ENCODE data around the gene KCTD16. TPM values are rescaled to one million over a fixed set of nuclear protein-coding genes. Genes with fewer than 3 reads are reported as not detected.
A peak's percentile ranks its signal among the peaks of the same experiment; 100 is the strongest.

Gene KCTD16
- total RNA-seq, 1 donor from 2014 or later = 5.6 TPM

GRCh38 chr5:144139586-144139985, 31.1 kb upstream of the KCTD16 start:
- no peak overlapping the region for H3K27ac Mint-ChIP-seq (ENCODE audit: unreplicated experiment)
- H3K27me3 Mint-ChIP-seq (ENCODE audit: low read depth, unreplicated experiment) = peaks cover 4% of the 10 kb centered on the region
- no peak overlapping the region for H3K4me3 ChIP-seq (ENCODE audit: insufficient read depth, low read depth, low read length)
- no peak overlapping the region for H3K9ac ChIP-seq (ENCODE audit: low read length)
- H2AFZ ChIP-seq (ENCODE audit: low read depth, low read length) = no peak overlapping the region
- H3K27ac ChIP-seq (ENCODE audit: low read depth, low read length) = no peak overlapping the region
- H3K4me3 Mint-ChIP-seq (ENCODE audit: unreplicated experiment) = no peak overlapping the region
- no peak for FAIRE-seq
- no peaks in the 10 kb centered on the region for H3K9me3 Mint-ChIP-seq (ENCODE audit: unreplicated experiment)
- H3K27me3 ChIP-seq (ENCODE audit: insufficient read depth, low read length) = no peaks in the 10 kb centered on the region
- H3K4me2 ChIP-seq (ENCODE audit: low read length) = no peak overlapping the region
- H3K4me1 Mint-ChIP-seq (ENCODE audit: low read depth, unreplicated experiment) = no peaks in the 10 kb centered on the region
- DNase-seq (ENCODE audit: low read depth) = peak; percentile 57
- no peaks in the 10 kb centered on the region for H3K36me3 ChIP-seq (ENCODE audit: insufficient read depth, low read length)
- no peaks in the 10 kb centered on the region for H3K9me3 ChIP-seq (ENCODE audit: insufficient read depth, low read depth, low read length)
- no peak for TF ChIP-seq CTCF (IDR thresholded peaks at IDR 0.05; ENCODE audit: insufficient read depth, low read depth, low read length)
- no peak for TF ChIP-seq EZH2 (IDR thresholded peaks at IDR 0.05; ENCODE audit: insufficient read depth, low read length)
- no peaks in the 10 kb centered on the region for H4K20me1 ChIP-seq (ENCODE audit: insufficient read depth, low read length)
- H3K79me2 ChIP-seq (ENCODE audit: insufficient read depth, low read length) = no peaks in the 10 kb centered on the region
- no peaks in the 10 kb centered on the region for H3K36me3 Mint-ChIP-seq (ENCODE audit: low read depth, unreplicated experiment)
- no peaks in the 10 kb centered on the region for H3K4me1 ChIP-seq (ENCODE audit: insufficient read depth, low read length)

GRCh38 chr5:144141585-144141984, 29.1 kb upstream of the KCTD16 start:
- Mint-ChIP-seq H3K4me1 (ENCODE audit: low read depth, unreplicated experiment) (no peaks in the 10 kb centered on the region), H3K27ac (ENCODE audit: unreplicated experiment) (no peak overlapping the region), H3K9me3 (ENCODE audit: unreplicated experiment) (no peaks in the 10 kb centered on the region), H3K36me3 (ENCODE audit: low read depth, unreplicated experiment) (no peaks in the 10 kb centered on the region), H3K27me3 (ENCODE audit: low read depth, unreplicated experiment) (peaks cover 4% of the 10 kb centered on the region), H3K4me3 (ENCODE audit: unreplicated experiment) (no peak overlapping the region)
- Histone ChIP-seq H4K20me1 (ENCODE audit: insufficient read depth, low read length) (no peaks in the 10 kb centered on the region), H3K9ac (ENCODE audit: low read length) (no peak overlapping the region), H2AFZ (ENCODE audit: low read depth, low read length) (no peak overlapping the region), H3K9me3 (ENCODE audit: insufficient read depth, low read depth, low read length) (no peaks in the 10 kb centered on the region), H3K4me3 (ENCODE audit: insufficient read depth, low read depth, low read length) (no peak overlapping the region), H3K36me3 (ENCODE audit: insufficient read depth, low read length) (no peaks in the 10 kb centered on the region), H3K4me1 (ENCODE audit: insufficient read depth, low read length) (no peaks in the 10 kb centered on the region), H3K27me3 (ENCODE audit: insufficient read depth, low read length) (no peaks in the 10 kb centered on the region), H3K79me2 (ENCODE audit: insufficient read depth, low read length) (no peaks in the 10 kb centered on the region), H3K27ac (ENCODE audit: low read depth, low read length) (no peak overlapping the region), H3K4me2 (ENCODE audit: low read length) (no peak overlapping the region)
- DNase-seq (ENCODE audit: low read depth) (no peak), FAIRE-seq (no peak)
- TF ChIP-seq CTCF (IDR thresholded peaks at IDR 0.05; ENCODE audit: insufficient read depth, low read depth, low read length) (no peak), EZH2 (IDR thresholded peaks at IDR 0.05; ENCODE audit: insufficient read depth, low read length) (no peak)

DNA sequence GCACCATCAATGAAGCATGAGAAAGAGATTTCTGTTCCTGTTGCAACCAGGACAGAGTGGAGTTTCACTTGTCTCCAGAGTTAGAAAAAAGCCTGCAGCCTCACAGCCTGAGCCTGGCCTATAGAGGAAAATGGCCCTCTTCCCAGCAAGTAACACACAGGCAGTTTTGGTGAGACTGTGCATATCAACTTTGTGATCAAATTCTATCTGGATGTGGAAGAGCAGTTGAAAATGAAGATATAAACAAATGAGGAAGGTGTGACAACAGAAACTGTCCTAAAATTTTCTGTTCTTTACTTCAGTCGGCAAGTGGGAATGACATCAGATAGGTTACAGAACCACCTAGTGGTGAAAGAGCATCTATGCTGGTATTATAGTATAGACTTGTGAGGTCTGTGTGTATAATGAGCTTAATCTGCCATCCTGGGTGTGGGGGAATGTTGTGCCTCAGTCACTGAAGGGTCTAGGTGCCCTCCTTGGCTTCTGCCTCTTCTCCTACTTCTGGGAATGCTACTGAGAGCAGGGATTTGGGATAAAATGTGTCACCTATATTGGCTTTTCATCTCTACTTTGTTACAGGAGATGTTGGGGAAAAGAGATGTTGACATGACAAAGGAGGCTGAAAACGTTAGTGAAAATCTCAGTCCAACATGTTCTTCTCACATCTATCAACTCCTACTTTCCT, 28.4 kb upstream of the KCTD16 start:
- no peaks in the 10 kb centered on the region for H3K4me1 ChIP-seq (ENCODE audit: insufficient read depth, low read length)
- no peak overlapping the region for H3K27ac ChIP-seq (ENCODE audit: low read depth, low read length)
- no peak overlapping the region for H3K4me3 Mint-ChIP-seq (ENCODE audit: unreplicated experiment)
- no peaks in the 10 kb centered on the region for H3K36me3 Mint-ChIP-seq (ENCODE audit: low read depth, unreplicated experiment)
- H2AFZ ChIP-seq (ENCODE audit: low read depth, low read length) = no peak overlapping the region
- H4K20me1 ChIP-seq (ENCODE audit: insufficient read depth, low read length) = no peaks in the 10 kb centered on the region
- no peak overlapping the region for H3K4me2 ChIP-seq (ENCODE audit: low read length)
- TF ChIP-seq EZH2 (IDR thresholded peaks at IDR 0.05; ENCODE audit: insufficient read depth, low read length) (no peak), CTCF (IDR thresholded peaks at IDR 0.05; ENCODE audit: insufficient read depth, low read depth, low read length) (peak; percentile 87)
- FAIRE-seq (peak; percentile 88), DNase-seq (ENCODE audit: low read depth) (peak; percentile 42)
- H3K27me3 ChIP-seq (ENCODE audit: insufficient read depth, low read length) = no peaks in the 10 kb centered on the region
- H3K36me3 ChIP-seq (ENCODE audit: insufficient read depth, low read length) = no peaks in the 10 kb centered on the region
- peaks cover 4% of the 10 kb centered on the region for H3K27me3 Mint-ChIP-seq (ENCODE audit: low read depth, unreplicated experiment)
- no peaks in the 10 kb centered on the region for H3K9me3 Mint-ChIP-seq (ENCODE audit: unreplicated experiment)
- no peaks in the 10 kb centered on the region for H3K79me2 ChIP-seq (ENCODE audit: insufficient read depth, low read length)
- H3K9ac ChIP-seq (ENCODE audit: low read length) = no peak overlapping the region
- no peak overlapping the region for H3K4me3 ChIP-seq (ENCODE audit: insufficient read depth, low read depth, low read length)
- no peaks in the 10 kb centered on the region for H3K4me1 Mint-ChIP-seq (ENCODE audit: low read depth, unreplicated experiment)
- no peak overlapping the region for H3K27ac Mint-ChIP-seq (ENCODE audit: unreplicated experiment)
- H3K9me3 ChIP-seq (ENCODE audit: insufficient read depth, low read depth, low read length) = no peaks in the 10 kb centered on the region
